ENCODE measurements around the gene NAALADL2.
"Not testable (repeated sequence)": the region's sequence is repeated elsewhere in the genome, so short reads cannot be mapped to it uniquely, and the experiment has no call there.

NAALADL2 gene

GRCh38 chr3:175743733-175744400 lies 884.7 kb downstream of the NAALADL2 start:
- no peak for DNase-seq (ENCODE audit: low read depth, low spot score)

- no peak for DNase-seq (ENCODE audit: low read depth, low spot score)
Observed at GRCh38 chr3:175746308-175746707, 887.2 kb downstream of the NAALADL2 start.

- no peak for DNase-seq (ENCODE audit: low read depth, low spot score)
Observed at GRCh38 chr3:175748087-175748730, 889.1 kb downstream of the NAALADL2 start.

- DNase-seq (ENCODE audit: low read depth, low spot score) = no peak
Observed at GRCh38 chr3:175749981-175750380, 890.8 kb downstream of the NAALADL2 start.

GRCh38 chr3:175751089-175751488 lies 892.0 kb downstream of the NAALADL2 start:
- DNase-seq (ENCODE audit: low read depth, low spot score) = no peak

- no peak for DNase-seq (ENCODE audit: low read depth, low spot score)
Observed at GRCh38 chr3:175763948-175764347, 904.8 kb downstream of the NAALADL2 start.

GRCh38 chr3:175764722-175765121 lies 905.6 kb downstream of the NAALADL2 start:
- DNase-seq (ENCODE audit: low read depth, low spot score) = no peak

GRCh38 chr3:175770426-175770825 lies 911.3 kb downstream of the NAALADL2 start:
- no peak for DNase-seq (ENCODE audit: low read depth, low spot score)

GRCh38 chr3:175777495-175777894 lies 918.4 kb downstream of the NAALADL2 start:
- DNase-seq (ENCODE audit: low read depth, low spot score) = no peak

GRCh38 chr3:175777965-175778364 lies 918.8 kb downstream of the NAALADL2 start:
- no peak for DNase-seq (ENCODE audit: low read depth, low spot score)

- no peak for DNase-seq (ENCODE audit: low read depth, low spot score)
Observed at GRCh38 chr3:175778994-175779393, 919.9 kb downstream of the NAALADL2 start.

GRCh38 chr3:175787109-175787508 lies 928.0 kb downstream of the NAALADL2 start:
- DNase-seq (ENCODE audit: low read depth, low spot score) = not testable (repeated sequence)

GRCh38 chr3:175792245-175792644 lies 933.1 kb downstream of the NAALADL2 start:
- no peak for DNase-seq (ENCODE audit: low read depth, low spot score)

GRCh38 chr3:175798326-175798725 lies 939.2 kb downstream of the NAALADL2 start:
- no peak for DNase-seq (ENCODE audit: low read depth, low spot score)

GRCh38 chr3:175805825-175806224 lies 946.7 kb downstream of the NAALADL2 start:
- DNase-seq (ENCODE audit: low read depth, low spot score) = no peak

- no peak for DNase-seq (ENCODE audit: low read depth, low spot score)
Observed at GRCh38 chr3:175807175-175807574, 948.0 kb downstream of the NAALADL2 start.

GRCh38 chr3:175818811-175819464 lies 959.8 kb downstream of the NAALADL2 start:
- DNase-seq (ENCODE audit: low read depth, low spot score) = no peak

GRCh38 chr3:175822766-175823491 lies 963.8 kb downstream of the NAALADL2 start:
- DNase-seq (ENCODE audit: low read depth, low spot score) = not testable (repeated sequence)

GRCh38 chr3:175825016-175825580 lies 966.0 kb downstream of the NAALADL2 start:
- not testable (repeated sequence) for DNase-seq (ENCODE audit: low read depth, low spot score)

GRCh38 chr3:175826759-175827158 lies 967.6 kb downstream of the NAALADL2 start:
- DNase-seq (ENCODE audit: low read depth, low spot score) = no peak

GRCh38 chr3:175829809-175830208 lies 970.7 kb downstream of the NAALADL2 start:
- not testable (repeated sequence) for DNase-seq (ENCODE audit: low read depth, low spot score)

- not testable (repeated sequence) for DNase-seq (ENCODE audit: low read depth, low spot score)
Observed at GRCh38 chr3:175835763-175836162, 976.6 kb downstream of the NAALADL2 start.

Data from activated naive CD8-positive, alpha-beta T cell treated with anti-CD3 and anti-CD28 coated beads, Interleukin-2, amount 50 U/mL, for 16 hours (primary cell).